GM19240 (cell line): ENCODE measurements around the gene GNG10.
"Not testable (repeated sequence)": the region's sequence is repeated elsewhere in the genome, so short reads cannot be mapped to it uniquely, and the experiment has no call there.

ENCODE experiments used
- DNase-seq: peaks from one replicate; pipeline ENCODE4 v3.0.0; 2011; ENCODE audit warnings: low spot score; ENCODE audit not compliant: insufficient read length

GNG10 gene

GRCh38 chr9:111661150-111661801, at the start of gene GNG10:
Gene GNG10, plus strand, starts transcription at chr9:111661605. Its CDS starts 30 bp downstream, at chr9:111661635.
- peak; percentile 65 for DNase-seq

GRCh38 chr9:111613436-111614040, 47.9 kb upstream of the GNG10 start:
- DNase-seq: no peak

- DNase-seq: no peak
Measured at GRCh38 chr9:111615928-111616327, 45.5 kb upstream of the GNG10 start.

GRCh38 chr9:111617349-111617748, 44.1 kb upstream of the GNG10 start:
- not testable (repeated sequence) for DNase-seq

- no peak for DNase-seq
Measured at GRCh38 chr9:111621895-111622480, 39.4 kb upstream of the GNG10 start.

GRCh38 chr9:111622626-111623025, 38.8 kb upstream of the GNG10 start:
- no peak for DNase-seq

- no peak for DNase-seq
Measured at GRCh38 chr9:111627260-111627963, 34.0 kb upstream of the GNG10 start.

- no peak for DNase-seq
Measured at GRCh38 chr9:111628411-111628810, 33.0 kb upstream of the GNG10 start.

- no peak for DNase-seq
Measured at GRCh38 chr9:111630182-111630963, 31.0 kb upstream of the GNG10 start.

GRCh38 chr9:111630964-111631213, 30.5 kb upstream of the GNG10 start:
- no peak for DNase-seq

GRCh38 chr9:111631214-111631971, 30.0 kb upstream of the GNG10 start, which contains the start of gene DNAJC25:
Gene DNAJC25, plus strand, starts transcription at chr9:111631334. Its CDS starts 74 bp downstream, at chr9:111631408.
- DNase-seq: peak; percentile 99

- no peak for DNase-seq
Measured at GRCh38 chr9:111632060-111632459, 29.3 kb upstream of the GNG10 start.

- DNase-seq: no peak
Measured at GRCh38 chr9:111632695-111633388, 28.6 kb upstream of the GNG10 start.

- no peak for DNase-seq
Measured at GRCh38 chr9:111633389-111633736, 28.0 kb upstream of the GNG10 start.

GRCh38 chr9:111634860-111635259, 26.5 kb upstream of the GNG10 start:
- DNase-seq: no peak

- no peak for DNase-seq
Measured at GRCh38 chr9:111637421-111637950, 23.9 kb upstream of the GNG10 start.

- no peak for DNase-seq
Measured at GRCh38 chr9:111644195-111644772, 17.1 kb upstream of the GNG10 start.

GRCh38 chr9:111645806-111646205, 15.6 kb upstream of the GNG10 start:
- DNase-seq: no peak

- DNase-seq: no peak
Measured at GRCh38 chr9:111646417-111646816, 15.0 kb upstream of the GNG10 start.

- no peak for DNase-seq
Measured at GRCh38 chr9:111648066-111648465, 13.3 kb upstream of the GNG10 start.
